ENCODE results near the gene ALOXE3. TPM values are rescaled to one million over a fixed set of nuclear protein-coding genes. Genes with fewer than 3 reads are reported as not detected.
A peak's percentile ranks its signal among the peaks of the same experiment; 100 is the strongest.

The ALOXE3 gene
- total RNA-seq, 1 donor from 2014 or later, result 0.47 TPM

DNA sequence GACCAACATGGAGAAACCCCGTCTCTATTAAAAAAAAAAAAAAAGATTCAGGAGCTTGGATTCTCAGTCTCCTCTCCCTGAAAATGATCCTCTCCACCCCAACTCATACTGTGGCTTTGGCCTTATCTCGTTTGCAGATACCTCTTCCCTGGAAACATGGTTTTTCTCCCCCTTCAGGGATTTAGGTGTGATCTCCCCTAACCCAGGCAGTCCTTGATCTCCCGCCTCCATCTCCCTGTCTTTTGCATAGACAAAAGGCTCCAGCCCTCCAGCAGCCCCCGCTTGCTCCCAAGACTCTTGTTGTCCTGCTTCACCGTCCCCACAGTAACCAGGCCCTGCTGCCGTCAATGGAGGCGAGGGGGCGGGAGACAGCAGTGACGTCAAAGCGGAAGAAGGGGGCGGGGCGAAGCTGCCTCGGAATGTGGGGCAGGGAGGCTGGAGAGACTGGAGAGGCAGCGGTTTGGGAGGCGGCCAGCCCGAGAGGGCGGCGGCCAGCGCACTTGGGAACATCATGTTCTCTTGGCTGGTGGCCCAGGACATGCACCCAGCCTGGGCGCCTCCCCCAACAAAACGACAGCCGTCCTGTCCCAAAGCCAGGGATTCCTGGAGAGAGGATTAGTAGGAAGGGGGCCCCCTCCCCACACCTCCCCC, 35.8 kb upstream of the ALOXE3 start:
- peak; percentile 98 for DNase-seq

- peak; percentile 84 for DNase-seq
These were observed 35.2 kb upstream of the ALOXE3 start for GRCh38 chr17:8153525-8153956.

- DNase-seq, result no peak
These were observed 34.7 kb upstream of the ALOXE3 start for GRCh38 chr17:8153031-8153451.

DNA sequence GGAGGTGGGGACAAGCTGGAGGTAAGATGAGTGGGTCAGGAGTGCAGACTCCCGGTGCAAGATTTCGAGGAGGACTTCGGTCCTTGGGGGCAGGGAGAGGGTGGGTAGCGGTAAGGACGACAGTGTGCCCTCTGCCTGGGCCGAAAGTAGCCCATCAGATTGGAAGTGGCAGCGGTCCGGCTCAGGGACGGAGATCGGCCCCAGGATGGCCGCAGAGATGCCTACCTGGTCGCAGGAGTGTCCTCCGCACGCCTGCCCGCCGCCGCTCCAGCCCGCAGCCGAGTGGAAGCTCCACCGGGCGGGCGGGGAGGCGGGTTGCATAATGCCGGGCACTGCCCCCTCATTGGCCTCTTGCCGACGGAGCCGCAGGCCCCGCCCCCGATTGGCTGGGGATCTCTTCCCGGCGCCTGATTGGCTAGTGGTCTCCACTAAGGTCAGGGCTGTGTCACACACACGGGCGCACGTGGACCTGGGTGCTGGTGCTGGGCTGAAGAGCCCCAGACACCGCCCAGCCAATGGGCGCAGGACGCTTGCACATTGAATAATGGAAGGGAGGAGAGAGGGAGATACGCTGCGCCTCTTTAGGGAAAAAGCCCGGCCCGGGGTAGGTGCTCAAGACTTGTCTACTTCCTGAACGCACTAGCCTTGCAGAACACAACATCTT, 33.9 kb upstream of the ALOXE3 start, which contains the start of gene PER1:
Gene PER1 (minus strand): TSS at position 293 of the 664 bp plus-strand sequence. CDS start 1,698 bp downstream, outside the sequence.
- peak; percentile 94 for DNase-seq

DNA sequence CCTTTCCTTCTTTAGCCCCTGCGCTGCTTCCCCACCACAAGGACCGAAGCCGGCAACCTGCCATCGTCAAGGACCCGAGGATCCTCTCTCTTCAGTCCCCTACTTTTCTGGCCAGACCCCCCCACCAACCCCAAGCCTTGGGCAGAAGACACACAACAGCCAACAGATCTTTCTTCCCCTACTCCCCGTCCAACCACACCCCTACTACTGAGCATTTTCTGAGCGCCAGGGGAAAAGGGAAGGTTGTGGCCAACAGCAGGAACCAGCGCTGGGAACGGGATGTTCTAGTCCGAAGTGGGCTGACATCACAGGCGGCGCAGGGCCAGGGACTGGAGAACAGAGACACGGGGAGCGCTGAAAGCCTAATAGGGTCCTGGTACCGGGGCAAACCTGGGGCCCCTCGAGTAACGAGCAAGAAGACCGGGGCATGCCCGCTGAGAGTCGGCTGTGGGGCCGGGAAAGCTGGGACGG, 33.4 kb upstream of the ALOXE3 start:
- peak; percentile 65 for DNase-seq

DNA sequence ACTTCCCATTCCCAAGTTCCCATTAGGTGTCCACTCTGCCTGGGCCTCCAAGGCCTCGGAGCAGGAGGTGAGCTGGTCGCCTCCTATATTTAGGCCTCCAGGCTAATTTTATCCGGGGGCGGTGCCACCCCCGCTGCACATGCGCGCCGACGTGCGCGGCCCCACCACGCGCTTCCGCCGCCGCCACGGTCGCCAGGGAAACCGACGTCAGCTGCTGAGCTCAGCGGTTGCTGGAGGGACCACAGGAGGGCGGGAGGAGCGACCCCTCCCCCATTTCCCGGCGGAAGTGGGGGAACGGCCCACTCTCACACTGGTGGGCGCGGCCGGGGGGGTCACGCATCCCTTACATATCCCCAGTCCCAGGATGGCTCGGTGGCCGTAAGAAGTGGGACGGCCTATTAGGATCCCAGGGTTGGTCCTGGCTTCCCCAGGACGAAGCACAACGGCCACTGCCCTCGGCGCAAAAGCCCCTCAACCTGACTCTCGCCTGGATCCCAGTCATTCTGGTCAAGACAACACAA, 32.9 kb upstream of the ALOXE3 start:
- peak; percentile 79 for DNase-seq

- no peak for DNase-seq
These were observed 32.1 kb upstream of the ALOXE3 start for GRCh38 chr17:8150194-8151119.

DNA sequence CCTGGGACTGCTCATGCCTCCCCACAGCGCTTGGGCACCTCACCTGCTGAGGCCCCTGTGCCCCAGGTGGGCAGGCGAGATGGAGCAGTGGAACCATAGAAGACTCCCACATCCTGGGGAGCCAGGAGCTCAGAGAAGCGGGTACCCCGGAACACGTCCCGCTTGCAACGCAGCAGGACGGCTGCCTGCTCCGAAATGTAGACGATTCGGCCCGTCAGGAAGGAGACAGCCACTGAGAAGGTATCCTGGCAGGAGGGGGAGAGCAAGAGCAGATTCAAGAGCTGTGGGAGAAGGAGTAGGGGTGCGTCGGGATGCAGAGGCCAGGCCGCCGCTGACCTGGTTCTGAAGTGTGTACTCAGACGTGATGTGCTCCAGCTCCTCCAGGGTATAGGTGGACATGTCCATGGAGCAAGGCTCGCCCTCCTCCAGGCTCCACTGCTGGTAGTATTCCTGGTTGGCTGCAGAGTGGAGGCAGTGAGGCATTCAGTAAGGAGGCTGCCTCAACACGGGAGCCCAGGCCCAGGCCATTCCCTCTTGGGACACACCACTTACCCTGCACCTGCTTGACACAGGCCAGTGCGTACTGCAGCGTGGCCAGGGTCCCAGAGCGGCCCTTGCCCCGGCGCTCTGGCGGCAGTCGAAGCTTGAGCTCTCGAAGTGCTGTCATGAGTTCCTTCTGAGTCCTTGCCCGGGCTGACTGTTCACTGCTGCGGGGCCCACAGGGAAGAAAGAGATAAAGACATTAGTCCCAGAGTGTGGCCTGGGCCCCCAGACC, 31.3 kb upstream of the ALOXE3 start:
- no peak for DNase-seq

- no peak for DNase-seq
These were observed 30.2 kb upstream of the ALOXE3 start for GRCh38 chr17:8148560-8148959.

- DNase-seq, result no peak
These were observed 29.6 kb upstream of the ALOXE3 start for GRCh38 chr17:8147805-8148404.

DNA sequence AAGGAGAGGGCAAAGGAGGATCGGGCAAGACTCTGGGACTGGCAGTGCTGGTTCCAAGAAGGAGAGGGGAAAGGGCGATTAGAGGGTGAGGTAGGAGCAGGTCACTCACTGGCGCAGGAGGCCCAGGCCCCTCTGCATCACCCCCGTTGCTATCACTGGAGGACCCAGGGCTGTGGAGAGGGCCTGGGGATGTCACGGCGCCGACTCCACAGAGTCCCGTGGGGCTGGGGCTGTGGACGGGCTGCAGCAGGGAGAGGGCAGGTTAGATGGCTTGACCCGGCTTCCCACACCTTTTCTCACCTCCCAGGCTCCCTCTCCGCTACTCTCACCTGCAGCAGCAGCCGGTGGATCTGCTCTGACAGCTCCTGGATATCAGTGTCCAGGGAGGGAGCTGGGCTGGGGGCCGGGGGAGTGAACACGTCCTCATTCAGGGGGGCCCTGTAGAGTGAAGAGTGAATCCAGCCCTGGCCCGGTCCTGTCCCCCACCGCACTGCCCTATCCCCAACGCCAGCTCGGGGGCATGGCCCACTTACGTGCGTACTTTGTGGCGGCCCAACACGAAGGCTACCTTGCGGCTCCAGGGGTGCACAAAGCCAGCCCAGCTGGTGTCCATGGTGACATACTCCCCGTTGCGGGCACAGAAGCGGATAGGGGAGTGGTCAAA, 29.0 kb upstream of the ALOXE3 start:
- no peak for DNase-seq

DNA sequence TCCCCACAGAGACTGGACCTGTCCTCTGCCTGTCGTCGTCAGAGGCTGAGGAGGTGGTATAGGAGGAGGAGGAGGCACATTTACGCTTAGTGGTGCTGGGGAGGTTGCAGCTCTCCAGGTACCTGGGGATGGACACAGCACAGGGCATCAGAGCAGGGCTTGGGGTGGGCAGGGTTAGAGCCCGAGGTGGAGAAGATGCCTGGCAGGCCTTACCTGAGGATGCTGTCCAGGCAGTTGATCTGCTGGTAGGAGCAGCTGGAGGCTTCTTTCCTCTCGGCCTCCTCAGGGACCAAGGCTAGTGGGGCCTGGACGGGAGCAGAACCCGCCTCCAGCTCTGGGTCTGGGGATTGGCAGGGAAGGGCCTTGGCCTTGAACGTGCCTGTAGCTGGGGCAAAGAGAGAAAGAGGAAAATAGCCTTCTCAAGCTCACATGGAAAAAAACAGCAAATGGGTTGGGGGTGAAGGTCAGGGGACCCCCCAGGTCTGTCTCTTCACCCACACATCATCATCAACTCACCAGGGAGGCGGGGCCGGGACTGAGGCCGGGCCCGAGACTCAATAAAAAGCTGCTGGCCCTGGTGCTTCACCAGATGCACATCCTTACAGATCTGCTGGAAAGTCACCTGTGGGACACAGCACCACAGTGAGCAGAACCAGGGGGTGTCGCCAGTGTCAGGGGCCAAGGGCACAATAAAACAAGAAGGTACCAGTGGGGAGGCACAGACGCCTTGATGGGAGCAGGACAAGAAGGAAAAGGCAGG, 28.2 kb upstream of the ALOXE3 start:
- DNase-seq, result no peak

DNA sequence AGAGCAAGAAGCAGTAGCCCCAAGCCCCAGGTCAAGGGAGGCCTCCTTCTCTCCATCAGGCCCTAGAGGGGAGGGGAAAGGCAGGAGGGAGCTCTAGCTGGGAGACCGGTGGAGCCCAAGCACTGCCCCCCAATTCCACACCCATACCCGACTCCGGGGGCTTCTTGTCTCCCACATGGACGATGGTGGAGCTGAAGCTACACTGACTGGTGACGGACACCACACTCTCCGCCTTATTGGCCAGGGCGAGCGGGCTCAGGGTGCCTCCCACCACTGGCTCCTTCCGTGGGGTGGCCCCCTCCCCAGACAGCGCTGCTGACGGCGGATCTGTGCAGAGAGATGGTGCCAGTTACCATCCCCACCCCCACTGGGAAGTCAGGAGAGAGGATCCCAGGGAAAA, 27.5 kb upstream of the ALOXE3 start:
- DNase-seq, result no peak

- DNase-seq, result no peak
These were observed 26.3 kb upstream of the ALOXE3 start for GRCh38 chr17:8144401-8145231.

DNA sequence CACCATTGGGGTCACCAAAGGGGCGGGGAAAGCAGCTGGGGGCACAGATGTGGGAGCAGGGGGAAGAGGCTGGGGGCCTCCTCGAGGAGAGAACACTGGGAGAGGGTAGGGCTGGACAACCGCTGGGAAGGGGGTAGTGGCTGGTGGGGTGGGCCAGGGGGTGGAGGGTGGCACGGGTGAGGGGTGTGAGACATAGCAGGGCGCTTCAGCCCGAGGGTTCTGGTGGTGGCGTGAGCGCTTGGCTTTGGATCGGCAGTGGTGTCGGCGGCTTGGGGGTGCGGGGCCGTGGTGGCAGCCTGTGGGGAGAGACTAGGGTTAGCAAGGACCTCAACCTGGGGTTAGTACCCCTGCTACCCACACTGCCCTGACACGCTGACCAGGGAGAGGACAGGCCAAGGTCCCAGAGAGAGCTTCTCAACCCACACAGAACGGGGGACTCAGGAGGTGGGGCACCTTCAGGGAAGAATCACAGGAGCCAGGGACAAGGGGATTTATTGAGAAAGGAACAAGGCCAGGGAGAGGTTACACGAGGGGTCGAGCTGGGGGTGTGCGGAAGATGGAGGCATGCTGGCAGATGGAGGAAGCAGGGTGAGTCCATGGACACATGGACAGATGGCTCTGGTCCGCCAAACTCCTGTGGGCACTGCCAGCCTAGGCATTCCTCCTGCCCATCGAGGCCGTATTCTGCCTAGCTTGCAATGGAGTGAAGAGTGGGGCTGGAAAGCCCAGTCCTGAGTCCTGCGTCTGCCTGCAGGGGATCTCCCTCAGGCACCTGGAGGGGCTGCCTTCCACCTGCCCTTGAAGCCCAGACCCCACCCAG, 25.5 kb upstream of the ALOXE3 start:
- DNase-seq, result no peak

GRCh38 chr17:8142887-8143580, 24.7 kb upstream of the ALOXE3 start:
- DNase-seq, result no peak

DNA sequence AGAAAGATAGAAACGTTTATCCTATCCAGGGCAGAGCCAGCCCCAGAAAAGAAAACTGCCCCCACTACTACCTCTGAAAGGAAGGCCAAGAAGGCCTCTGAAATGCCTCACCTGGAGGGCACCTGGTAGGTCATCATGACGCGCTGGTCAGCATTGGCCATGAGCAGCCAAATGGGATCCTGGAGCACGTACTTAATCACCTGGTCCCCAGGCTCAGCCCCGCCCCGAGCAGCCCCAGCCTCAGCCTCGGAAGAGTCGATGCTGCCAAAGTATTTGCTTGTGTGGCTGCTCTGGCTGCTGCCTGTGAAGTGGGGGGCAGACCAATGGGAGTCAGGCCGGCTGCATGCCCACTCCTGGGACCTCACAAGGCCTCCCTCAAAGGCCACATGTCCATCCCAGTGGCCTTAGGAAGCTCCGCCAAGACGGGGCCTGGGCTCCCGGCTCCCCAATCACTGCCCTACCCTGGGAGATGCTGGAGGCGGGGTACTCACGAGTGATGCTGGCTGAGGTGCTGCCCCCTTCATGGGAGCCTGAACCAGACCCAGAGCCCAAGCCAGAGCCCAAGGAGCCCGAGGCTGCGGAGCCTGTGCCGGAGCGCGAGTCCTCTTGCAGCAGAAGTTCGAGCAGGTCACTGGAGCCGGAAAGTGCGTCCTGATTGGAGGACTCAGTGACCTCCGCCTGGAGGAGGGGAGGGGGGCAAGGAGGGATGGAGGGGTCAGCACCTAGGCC, 24.0 kb upstream of the ALOXE3 start:
- no peak for DNase-seq

Measured in occipital lobe (tissue), 2 donors.